GM18502 (cell line): ENCODE data around the gene TAGLN.
"Not testable (repeated sequence)": the region's sequence is repeated elsewhere in the genome, so short reads cannot be mapped to it uniquely, and the experiment has no call there.

Experiments
- ATAC-seq: cut with Tn5 transposase; IDR thresholded peaks from one replicate; pipeline ENCODE4 v1.9.1; 2021; ENCODE audit warnings: mild to moderate bottlenecking; ENCODE audit not compliant: unreplicated experiment, poor library complexity

The TAGLN gene

GRCh38 chr11:117209351-117210125, 10.4 kb downstream of the TAGLN start:
- ATAC-seq = not testable (repeated sequence)

DNA sequence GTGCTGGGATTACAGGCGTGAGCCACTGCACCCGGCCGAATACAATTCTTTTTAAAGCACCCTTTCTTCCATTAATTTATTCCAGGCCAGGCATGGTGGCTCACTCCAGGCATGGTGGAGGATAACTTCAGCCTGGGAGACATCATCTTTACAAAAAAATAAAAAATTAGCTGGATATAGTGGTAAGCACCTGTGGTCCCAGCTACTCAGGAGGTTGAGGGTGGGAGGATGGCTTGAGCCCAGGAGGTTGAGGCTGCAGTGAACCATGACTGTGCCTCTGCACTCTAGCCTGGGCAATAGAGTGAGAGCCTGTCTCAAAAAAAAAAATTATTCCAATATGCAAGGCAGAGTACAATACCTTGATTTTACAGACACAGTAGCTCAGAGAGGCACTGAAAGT, 11.4 kb downstream of the TAGLN start:
- no peak for ATAC-seq

DNA sequence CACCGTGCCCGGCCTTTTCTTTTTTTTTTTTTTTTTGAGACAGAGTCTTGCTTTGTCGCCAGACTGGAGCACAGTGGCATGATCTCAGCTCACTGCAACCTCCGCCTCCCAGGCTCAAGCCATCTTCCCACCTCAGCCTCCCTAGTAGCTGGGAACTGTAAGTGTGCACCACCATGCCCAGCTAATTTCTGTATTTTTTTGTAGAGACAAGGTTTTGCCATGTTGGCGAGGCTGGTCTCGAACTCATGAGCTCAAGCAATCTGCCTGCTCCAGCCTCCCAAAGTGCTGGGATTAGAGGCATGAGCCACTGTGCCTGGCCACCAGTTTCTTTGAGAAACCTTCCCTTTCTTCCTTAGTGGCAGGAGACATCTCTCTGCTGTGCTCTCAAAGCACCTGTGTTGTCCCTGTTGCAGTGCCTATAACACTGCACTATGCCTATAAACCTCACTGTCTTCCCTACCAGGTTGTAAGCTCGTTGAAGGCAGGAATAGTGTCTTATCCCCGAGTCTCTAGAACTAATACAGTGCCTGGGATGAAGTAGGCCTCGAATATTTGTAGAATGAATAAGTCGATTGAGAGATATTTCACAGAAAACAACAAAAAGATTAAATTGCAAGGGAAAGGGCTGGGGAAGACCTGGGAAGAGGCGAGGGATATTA, 13.7 kb downstream of the TAGLN start:
- no peak for ATAC-seq

- no peak for ATAC-seq
Observed at GRCh38 chr11:117214404-117215110, 15.4 kb downstream of the TAGLN start.

GRCh38 chr11:117217141-117218084, 18.2 kb downstream of the TAGLN start:
- no peak for ATAC-seq

GRCh38 chr11:117218133-117218915, 19.2 kb downstream of the TAGLN start:
- ATAC-seq = no peak

DNA sequence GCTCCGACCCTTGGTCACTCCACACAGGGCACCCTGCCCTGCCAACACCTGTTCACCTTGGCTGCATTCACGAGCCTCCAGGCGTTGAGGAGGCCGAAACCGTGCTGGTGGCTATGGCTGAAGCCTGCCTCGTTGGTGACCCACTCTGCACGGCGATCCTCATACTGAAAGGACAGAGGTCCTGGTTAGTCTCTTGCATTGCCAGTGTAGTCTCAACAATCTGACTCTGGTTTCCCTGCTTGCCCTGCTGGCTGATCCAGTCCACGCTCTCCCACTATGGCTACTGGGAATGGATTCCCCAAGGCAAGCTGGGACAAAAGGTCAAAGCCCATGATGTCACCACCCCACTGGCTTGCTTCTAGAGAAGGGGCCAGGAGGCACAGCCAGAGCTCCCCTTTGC, 19.8 kb downstream of the TAGLN start:
- ATAC-seq = no peak

DNA sequence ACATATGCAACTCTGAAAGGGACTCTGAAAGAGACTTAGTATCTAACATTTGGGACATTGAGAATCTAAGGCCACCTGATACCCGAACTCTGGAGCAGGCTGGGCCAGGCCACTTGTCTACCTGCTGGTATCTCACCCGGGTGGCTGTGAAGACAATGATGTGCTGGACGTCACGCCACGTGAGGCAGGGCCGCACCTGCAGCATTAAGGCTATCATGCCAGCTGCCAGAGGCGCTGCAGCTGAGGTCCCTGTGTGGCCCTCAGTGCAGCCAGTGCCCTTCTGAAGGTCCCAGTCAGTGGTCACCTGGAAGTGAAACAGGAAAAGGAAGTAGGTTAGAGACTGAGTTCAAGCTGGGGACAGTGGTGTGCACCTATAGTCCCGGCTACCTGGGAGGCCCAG, 20.3 kb downstream of the TAGLN start:
- ATAC-seq = no peak

- ATAC-seq = no peak
Observed at GRCh38 chr11:117219995-117220394, 20.8 kb downstream of the TAGLN start.

DNA sequence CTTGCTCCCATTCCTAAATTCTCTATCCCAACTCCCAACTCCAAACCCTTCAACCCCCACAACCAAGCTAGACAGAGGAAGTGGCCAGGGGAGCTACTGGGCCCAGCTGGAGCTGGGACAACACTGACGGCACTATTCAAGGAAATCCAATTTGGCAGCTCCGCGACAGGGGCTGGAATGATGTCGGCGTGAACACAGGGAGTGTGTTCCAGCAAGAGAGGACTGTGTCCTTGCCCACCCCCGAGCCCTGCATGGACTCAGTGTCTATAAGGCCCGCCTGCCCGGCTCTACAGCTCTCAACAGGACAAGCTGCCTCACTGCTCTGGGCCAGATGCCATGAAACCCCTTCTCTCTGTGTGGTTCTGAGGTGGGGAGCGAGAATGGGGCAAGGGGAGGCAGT, 21.4 kb downstream of the TAGLN start:
- ATAC-seq = no peak

DNA sequence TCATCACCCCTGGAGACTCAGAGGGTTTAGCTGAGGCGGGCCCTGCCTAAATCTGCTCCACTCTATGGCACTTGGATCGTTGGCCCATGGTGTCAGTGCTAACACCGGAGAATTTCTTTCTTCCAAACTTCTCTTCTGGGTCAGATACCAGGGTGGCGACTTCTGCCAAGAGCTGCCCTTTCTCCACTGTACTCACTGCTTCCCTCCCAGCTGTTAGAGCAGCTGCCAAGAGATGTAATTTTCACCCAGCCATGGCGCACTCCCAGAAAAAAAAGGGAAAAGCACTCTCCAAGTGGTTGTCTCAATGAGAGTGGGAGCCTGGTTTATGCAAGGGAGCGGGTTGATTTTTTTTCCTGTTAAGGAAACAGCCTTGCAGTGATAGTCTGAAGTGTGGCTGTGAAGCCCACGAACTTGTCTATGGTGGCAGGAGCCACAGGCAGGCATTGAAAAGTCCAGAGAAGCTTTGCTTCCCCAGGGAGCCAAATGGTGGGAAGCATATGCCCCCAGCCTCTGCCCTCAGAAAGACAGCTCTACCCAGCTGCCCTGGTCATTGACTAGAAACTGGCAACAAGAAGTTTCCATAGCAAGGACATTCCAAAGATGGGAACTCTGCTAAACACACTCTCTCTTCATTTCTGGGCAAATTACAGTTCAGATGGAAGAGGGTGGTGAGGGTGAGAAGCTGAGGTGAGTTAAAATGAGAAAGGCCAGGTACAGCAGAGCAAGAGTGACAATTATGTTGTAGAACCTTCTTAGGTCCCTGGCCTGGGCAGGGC, 22.0 kb downstream of the TAGLN start:
- no peak for ATAC-seq

DNA sequence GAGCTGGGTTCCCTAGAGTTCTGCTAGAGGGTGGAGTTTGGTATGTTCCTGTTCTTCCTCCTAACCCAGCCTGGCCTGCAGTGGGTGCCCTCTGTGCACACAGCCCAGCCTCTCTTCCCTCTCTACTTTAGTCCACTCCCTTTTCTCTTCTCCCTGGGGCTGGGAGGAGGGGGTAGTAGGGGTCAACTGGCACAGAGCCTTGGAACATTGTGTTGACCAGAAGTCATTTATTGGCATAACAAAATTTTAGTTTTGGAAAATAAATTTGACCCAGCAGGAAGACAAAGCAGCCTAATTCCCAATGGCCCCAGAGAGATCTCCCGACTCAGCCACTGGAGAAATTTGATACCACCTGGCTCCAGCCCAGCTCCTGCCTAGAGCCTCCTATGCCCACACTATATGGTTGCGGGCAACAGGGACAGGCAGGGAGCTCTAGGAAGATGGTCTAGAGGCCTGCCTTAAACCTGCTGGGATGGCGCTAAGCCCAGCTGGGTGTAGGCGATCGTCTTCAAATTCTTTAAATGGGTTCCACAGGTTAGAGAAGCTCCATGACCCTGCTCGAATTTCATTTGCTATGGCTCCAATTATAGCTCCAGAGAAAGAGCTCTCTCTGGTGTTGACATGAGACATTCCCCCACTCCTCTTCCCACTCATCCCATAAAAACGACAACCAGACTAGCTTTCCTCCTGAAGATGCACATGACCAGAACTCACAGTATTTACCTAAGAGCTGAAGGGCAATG, 22.8 kb downstream of the TAGLN start:
- ATAC-seq = no peak

DNA sequence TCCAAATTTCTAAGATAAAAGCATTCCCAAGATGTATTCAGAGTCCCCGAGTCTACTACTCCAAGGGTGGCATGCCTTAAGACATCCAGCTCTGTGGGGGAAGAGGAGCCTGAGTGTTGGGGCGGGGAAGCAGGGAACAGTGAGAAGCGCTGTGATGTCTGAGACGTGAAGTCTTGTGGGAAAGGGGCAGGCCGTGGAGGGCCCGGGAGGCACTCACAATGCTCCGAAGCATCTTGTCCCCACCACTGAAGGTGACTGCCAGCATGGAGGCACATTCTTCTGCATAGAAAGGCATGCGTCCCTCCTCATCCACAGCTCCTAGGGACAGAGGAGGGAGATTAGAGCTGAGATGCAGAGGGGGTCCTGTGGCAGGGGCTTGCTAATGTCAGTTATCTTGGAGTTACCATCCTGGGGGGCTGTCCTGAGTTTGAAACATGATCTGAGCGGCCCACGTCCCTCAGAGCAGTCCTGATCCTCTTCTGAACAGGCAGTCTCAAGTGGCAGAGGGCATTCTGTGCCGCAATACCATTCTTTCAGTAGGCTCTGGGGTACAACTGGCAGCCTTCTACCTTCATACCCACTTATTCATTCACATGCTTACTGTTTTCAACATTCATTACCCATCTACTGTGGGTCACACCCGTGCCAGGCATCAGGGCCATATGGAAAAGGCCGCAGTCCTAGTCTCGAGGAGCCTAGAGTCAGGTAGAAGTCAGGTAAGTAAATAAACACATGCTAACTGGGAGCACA, 24.0 kb downstream of the TAGLN start:
- no peak for ATAC-seq

- ATAC-seq = no peak
Observed at GRCh38 chr11:117223741-117224689, 24.8 kb downstream of the TAGLN start.

DNA sequence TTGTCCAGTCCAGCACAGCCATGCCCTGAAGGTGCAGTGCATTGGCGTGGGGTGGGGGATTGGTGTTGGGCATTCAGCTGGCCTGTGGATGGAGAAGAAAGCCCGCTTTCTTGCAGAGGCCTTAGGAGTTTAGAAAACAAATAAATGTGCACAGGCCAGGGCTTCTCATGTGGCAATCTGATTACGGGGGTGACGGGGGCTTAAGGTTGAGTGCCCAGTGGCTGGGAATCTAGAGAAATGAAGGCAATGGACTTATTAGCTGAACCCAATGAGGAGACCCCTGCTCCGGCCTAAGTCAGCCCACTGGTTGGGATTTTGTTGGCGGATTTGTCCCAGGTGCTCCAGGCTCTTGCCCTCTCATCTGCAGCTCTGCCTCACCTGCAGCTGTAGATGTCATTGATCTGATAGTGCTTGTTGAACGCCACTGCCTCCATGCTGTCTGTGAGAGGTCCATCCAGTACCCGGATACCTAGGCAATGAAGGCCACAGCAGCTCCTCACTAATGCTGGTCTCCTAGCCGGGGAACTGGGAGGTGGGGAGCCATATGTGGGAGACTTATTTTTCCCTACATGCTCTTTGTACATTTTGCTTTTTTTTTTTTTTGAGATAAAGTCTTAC, 26.5 kb downstream of the TAGLN start:
- ATAC-seq = no peak
